Choroid plexus epithelial cell (primary cell): Measurements from ENCODE around the gene HIVEP3.

Experiments
- DNase-seq: peaks from one replicate; pipeline ENCODE4 v3.0.0-alpha.2; 2010; ENCODE audit warnings: low read depth
- H3K4me3 ChIP-seq: 2 replicates; pipeline ENCODE4 v1.5.1; 2011; ENCODE audit warnings: low read depth, mild to moderate bottlenecking, control low read depth, low read length, moderate library complexity
- TF ChIP-seq, protein P1 (sequence below): conservative IDR thresholded peaks from 2 replicates; pipeline ENCODE4 v1.5.1; 2011; ENCODE audit warnings: low read depth, mild to moderate bottlenecking, control low read depth, inconsistent platforms, low read length, moderate library complexity

HIVEP3 gene

DNA sequence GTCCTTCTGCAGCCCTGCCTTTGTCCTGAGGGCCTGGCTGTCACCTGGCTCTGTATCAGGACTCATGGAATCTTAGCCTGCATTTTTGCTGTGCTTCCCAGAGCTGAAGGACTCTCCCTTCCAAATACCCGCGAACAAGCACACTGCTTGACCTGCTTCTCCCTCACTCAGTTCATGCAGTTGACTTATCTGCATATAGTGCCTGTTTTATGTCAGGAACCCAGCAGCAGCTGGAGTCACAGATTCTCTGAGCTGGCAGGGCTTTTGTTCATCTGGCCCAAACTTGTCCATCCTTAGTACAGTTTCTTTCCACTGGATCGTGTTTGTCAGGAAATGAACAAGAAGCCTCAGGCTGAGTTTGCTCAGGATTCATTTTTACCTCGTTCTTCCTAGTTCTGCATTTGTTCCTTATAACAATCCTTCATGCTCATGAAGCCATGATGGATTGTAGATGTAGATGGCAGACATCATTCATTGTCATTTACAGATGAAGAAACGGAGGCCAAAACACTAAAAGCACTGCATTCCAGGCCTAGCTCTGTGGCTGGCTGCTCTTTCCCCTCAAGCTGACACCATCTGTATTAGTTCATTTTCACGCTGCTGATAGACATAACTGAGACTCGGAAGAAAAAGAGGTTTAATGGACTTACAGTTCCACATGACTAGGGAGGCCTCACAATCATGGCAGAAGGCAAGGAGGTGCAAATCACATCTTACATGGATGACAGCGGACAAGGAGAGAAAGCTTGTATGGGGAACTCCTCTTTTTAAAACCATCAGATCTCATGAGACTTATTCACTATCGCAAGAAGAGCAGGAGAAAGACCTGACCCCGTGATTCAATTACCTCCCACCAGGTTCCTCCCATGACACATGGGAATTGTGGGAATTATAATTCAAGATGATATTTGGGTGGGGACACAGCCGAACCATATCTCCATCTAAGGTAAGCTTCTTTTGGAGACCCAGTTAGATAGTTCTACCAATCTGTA is 150.9 kb downstream of the HIVEP3 start:
- DNase-seq, result no peak

DNA sequence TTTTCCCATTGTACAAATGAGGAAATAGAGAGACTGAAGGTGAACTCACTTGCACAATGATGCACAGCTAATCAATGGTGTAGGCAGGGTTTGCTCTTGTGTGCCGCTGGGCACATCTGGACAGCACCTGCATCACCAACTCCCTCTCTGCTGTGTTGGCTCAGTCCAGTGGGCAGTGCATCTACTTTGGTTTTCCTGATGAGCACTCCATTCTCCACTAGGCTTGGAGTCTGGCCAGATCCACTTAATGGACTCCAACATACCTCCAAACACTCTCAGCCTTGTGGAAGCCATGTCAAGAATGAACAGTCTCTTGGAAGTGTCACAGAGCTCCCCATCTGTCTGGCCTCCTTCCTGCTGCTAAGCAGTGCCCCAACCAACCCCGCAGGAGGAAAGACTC is 152.2 kb downstream of the HIVEP3 start:
- H3K4me3 ChIP-seq, result no peak overlapping the region
- TF ChIP-seq, protein P1, sequence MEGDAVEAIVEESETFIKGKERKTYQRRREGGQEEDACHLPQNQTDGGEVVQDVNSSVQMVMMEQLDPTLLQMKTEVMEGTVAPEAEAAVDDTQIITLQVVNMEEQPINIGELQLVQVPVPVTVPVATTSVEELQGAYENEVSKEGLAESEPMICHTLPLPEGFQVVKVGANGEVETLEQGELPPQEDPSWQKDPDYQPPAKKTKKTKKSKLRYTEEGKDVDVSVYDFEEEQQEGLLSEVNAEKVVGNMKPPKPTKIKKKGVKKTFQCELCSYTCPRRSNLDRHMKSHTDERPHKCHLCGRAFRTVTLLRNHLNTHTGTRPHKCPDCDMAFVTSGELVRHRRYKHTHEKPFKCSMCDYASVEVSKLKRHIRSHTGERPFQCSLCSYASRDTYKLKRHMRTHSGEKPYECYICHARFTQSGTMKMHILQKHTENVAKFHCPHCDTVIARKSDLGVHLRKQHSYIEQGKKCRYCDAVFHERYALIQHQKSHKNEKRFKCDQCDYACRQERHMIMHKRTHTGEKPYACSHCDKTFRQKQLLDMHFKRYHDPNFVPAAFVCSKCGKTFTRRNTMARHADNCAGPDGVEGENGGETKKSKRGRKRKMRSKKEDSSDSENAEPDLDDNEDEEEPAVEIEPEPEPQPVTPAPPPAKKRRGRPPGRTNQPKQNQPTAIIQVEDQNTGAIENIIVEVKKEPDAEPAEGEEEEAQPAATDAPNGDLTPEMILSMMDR, result no peak
- DNase-seq, result no peak

More for the DNA sequence above, 150.9 kb downstream of the HIVEP3 start:
- TF ChIP-seq, protein P1, result no peak
- H3K4me3 ChIP-seq, result no peak overlapping the region

DNA sequence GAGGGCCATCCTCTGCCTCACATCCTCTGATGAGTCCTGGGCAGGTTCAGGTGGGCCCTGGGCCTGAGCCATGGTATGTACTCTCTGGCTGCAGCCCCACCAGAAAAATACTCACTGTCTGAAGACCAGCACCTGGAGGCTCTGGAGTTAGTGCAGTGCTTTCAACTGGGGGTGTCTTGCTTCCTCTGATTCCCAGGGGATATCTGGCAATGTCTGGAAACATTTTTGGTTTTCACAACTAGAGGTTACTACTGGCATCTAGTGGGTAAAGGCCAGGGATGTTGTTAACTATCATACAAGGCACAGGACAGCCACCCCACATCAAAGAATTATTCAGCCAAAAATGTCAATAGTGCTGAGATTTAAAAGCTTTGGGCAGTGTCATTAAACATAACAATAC is 152.7 kb downstream of the HIVEP3 start:
- TF ChIP-seq, protein P1, result no peak
- DNase-seq, result no peak
- H3K4me3 ChIP-seq, result no peak overlapping the region

DNA sequence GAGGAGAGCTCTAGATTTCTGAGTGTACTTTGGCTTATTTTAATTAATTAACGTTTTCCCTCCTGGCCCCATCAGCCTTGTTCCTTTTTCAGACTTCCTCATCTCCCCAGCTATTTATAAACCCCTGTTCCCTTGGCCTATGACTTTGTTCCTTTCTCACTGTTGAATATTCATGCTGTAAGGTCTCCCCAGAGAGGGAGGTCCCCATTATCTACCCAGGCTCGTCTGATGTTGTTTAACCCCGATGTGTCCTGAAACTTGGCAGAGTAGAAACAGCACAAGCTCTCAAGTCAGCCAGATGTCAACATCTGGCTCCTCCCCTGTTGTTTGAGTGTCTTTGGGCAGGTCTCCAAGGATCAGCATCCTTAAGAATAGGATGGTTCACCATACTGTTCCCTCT is 153.6 kb downstream of the HIVEP3 start:
- H3K4me3 ChIP-seq, result no peak overlapping the region
- TF ChIP-seq, protein P1, result no peak
- DNase-seq, result peak; percentile 20

DNA sequence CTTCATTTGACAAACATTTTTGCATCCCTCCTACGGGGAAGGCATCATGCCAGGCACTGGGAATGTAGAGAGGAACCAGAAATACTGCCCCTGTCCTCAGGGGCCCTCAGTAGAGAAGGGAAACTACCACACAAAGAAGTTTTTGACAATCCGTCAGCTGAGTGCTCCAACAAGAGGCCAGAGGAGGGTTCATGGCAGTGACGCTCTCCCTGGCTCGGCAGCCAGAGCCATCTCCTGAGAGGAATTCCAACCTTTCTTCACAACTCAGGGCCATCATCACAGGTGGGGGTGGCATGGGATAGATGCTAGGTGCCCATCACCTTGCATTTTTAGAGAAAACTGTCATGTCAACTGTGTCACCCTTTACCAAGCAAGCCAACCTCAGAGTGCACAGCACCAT is 154.1 kb downstream of the HIVEP3 start:
- DNase-seq, result no peak
- H3K4me3 ChIP-seq, result no peak overlapping the region
- TF ChIP-seq, protein P1, result no peak

DNA sequence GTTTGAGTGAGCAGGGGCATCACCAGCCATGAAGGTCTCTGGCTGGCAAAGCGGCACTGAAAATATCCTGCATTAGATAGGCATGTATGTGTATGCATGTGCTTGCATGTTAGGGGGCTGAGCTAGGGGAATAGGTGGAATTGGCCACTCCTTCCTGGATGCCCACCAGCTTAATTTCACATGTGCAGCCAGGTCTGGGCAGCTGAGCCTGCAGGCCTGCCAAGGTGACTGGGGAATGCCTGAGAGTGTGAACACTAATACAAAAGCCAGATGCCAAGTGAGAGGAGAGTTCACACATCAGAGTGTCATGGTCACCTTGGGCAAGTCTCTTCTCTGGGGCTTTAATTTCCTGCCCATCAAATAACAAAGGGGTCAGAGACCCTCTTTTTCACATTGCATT is 155.9 kb downstream of the HIVEP3 start:
- no peak for DNase-seq
- TF ChIP-seq, protein P1, result no peak
- H3K4me3 ChIP-seq, result no peak overlapping the region

DNA sequence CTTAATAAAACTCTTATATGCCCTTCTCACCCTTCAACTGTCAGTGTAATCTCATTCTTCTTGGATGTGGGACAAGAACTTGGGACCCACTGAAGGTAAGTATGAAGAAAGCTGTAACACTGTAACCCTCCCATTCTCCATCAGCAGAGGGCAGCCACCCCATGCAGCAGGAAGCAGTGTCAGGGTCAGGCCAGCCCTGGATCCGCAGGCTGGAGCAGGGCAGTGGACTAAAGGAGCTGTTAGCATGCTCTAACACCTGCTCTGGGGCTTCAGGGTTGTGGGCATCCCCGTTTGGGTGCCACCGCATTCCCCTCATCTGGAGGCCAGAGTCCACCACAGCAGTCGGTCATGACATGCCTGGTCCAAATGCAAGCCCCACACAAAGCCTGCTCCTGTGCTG is 156.5 kb downstream of the HIVEP3 start:
- TF ChIP-seq, protein P1, result no peak
- no peak overlapping the region for H3K4me3 ChIP-seq
- no peak for DNase-seq
